Measurements from ENCODE around the gene MAB21L2. TPM values are rescaled to one million over a fixed set of nuclear protein-coding genes. Genes with fewer than 3 reads are reported as not detected.

MAB21L2 gene
- total RNA-seq, 3 donors from 2014 or later: 9.4 to 493 (median 18.2) TPM

DNA sequence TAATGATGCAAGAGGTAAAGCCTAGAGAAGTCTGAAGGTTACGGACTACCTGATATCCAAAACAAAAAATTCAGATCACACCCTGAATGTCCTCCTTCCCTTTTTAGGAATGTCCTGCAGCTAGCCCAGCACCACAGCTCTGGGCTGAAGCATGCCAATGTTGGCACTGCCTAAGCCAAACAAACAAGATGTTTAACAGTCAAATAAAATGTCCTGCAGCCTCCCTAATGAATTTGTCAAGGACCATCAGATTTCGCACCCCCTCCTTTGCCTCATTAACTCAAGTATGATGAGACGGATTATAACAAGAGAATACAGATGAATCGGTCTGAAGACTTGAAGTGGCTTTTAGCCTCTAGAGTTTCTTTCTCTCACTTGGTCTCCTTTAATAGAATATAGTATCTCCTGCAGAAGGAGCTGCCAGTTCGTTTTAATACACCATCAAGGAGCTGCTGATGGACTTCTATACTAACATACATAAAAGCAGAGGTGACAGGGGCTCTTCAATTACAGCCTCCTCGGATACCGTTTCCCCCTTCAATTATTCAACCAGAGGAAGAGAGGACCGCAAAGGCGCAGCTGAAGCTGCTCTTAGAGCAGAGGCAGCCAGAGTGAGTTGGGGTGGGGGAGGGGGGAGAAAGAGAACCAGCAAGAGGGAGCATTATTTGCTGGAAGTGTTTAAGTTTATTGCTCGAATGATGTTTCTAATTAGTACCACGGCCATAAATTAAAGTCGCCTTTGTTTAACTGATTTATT, 3.0 kb upstream of the MAB21L2 start:
- no peaks in the 10 kb centered on the region for H3K9me3 ChIP-seq
- ATAC-seq (no peak), DNase-seq (no peak)
- no peak overlapping the region for H3K4me3 ChIP-seq
- TF ChIP-seq, protein P1, sequence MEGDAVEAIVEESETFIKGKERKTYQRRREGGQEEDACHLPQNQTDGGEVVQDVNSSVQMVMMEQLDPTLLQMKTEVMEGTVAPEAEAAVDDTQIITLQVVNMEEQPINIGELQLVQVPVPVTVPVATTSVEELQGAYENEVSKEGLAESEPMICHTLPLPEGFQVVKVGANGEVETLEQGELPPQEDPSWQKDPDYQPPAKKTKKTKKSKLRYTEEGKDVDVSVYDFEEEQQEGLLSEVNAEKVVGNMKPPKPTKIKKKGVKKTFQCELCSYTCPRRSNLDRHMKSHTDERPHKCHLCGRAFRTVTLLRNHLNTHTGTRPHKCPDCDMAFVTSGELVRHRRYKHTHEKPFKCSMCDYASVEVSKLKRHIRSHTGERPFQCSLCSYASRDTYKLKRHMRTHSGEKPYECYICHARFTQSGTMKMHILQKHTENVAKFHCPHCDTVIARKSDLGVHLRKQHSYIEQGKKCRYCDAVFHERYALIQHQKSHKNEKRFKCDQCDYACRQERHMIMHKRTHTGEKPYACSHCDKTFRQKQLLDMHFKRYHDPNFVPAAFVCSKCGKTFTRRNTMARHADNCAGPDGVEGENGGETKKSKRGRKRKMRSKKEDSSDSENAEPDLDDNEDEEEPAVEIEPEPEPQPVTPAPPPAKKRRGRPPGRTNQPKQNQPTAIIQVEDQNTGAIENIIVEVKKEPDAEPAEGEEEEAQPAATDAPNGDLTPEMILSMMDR (IDR thresholded peaks at IDR 0.05): no peak
- intact Hi-C loops (cut with DNase I, micrococcal nuclease): no loop called here
- no peaks in the 10 kb centered on the region for H3K4me1 ChIP-seq (ENCODE audit: low read depth)
- no peaks in the 10 kb centered on the region for H3K36me3 ChIP-seq (ENCODE audit: low read depth)

DNA sequence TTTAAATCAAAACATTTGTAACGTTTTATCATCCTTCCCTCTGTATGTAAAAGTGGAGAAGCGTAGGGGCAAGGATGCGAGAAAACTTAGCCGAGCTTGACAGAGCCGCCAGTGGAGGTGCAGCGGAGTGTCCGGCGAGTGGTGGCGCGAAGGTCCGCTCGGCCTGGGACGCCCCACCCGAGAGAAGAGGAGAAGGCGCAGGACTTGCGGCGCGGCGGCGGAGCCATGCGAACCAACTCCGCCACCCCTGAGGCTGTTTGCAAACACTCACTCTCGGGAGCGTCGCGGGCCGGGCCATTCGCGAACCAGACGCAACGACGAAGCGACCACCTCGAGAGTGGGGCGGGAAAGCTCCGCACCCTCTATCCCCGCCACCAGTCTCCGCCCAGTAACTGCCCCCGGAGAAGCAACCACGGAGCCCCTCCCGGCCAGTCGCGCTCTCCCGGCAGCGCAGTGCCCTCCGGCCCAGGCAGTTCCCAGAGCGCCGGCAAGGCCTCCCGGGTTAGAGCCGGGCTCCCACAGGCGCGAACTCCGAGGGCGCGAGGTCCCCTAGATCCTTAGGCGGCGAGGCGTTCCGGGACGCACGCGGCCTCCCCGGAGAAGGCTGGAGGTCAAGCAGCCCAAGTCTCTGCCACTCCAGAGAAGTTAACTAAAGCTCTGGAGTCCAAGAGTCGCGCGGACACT, 2.3 kb upstream of the MAB21L2 start:
- H3K36me3 ChIP-seq (ENCODE audit: low read depth): no peaks in the 10 kb centered on the region
- TF ChIP-seq, protein P1 (IDR thresholded peaks at IDR 0.05): no peak
- H3K4me1 ChIP-seq (ENCODE audit: low read depth): no peaks in the 10 kb centered on the region
- intact Hi-C loops (cut with DNase I, micrococcal nuclease): loop anchor here in 1 of 2 donors (5.0 kb wide), 1 partner anchor 277 kb away; no protein-coding TSS in a partner anchor
- H3K4me3 ChIP-seq: no peak overlapping the region
- H3K9me3 ChIP-seq: no peaks in the 10 kb centered on the region
- DNase-seq (peak in 2 of 3 donors; percentile 32 to 52), ATAC-seq (peak; percentile 30)

DNA sequence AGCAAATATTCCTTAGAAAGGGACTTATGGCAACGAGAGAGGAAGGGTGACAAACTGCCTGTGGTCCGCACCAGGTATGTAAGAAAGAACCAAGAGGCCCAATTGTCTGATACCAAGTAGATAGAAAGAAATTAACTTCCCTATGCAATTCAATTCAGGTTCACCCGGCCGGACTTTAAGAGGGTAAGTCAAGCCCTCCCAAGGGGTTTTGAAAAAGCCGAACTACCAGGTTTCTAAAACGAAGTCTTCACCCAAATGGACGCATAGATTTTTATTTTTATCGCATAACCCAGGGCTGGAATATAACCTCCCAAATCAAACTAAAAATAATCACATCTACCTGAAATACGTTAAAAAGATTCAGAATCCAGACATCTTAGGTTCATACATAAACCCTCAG, 1.6 kb upstream of the MAB21L2 start:
- no peak overlapping the region for H3K4me3 ChIP-seq
- intact Hi-C loops (cut with DNase I, micrococcal nuclease): loop anchor here in 1 of 2 donors (5.0 kb wide), 1 partner anchor 278 kb away; no protein-coding TSS in a partner anchor
- ATAC-seq: no peak

DNA sequence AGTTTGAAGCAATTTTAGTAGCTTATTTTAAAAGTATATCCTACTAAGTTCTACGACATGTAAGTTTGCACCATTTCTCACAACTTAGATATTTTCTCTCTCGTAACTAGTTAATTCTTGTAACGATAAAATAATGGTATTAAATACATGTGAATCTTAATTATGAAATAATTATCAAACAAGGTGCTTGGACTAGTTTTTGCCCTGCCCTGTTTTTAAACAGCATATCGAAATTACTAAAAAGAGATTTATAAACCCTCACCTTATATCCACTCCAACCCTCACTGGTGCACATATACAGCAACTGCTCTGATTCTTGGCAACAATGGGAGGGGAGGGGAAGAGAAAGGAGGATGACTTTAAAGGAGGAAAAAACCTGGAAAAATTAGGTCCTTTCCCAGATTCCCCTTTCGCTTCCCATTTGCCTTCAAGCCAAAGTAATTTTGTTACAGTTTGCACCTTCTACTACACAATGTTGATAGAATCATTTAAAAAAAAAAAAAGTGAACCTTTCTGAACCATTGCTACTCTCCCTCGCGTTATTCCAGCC, 820 bp upstream of the MAB21L2 start:
- no peak for ATAC-seq
- DNase-seq: no peak
- H3K4me1 ChIP-seq (ENCODE audit: low read depth): no peaks in the 10 kb centered on the region
- no peaks in the 10 kb centered on the region for H3K36me3 ChIP-seq (ENCODE audit: low read depth)
- no peaks in the 10 kb centered on the region for H3K9me3 ChIP-seq
- TF ChIP-seq, protein P1 (IDR thresholded peaks at IDR 0.05): no peak
- intact Hi-C loops (cut with DNase I, micrococcal nuclease): loop anchor here in 1 of 2 donors (5.0 kb wide), 1 partner anchor 279 kb away; no protein-coding TSS in a partner anchor
- no peak overlapping the region for H3K4me3 ChIP-seq

More for the DNA sequence above, 1.6 kb upstream of the MAB21L2 start:
- TF ChIP-seq, protein P1 (IDR thresholded peaks at IDR 0.05): no peak
- no peak for DNase-seq
- H3K36me3 ChIP-seq (ENCODE audit: low read depth): no peaks in the 10 kb centered on the region
- H3K9me3 ChIP-seq: no peaks in the 10 kb centered on the region
- H3K4me1 ChIP-seq (ENCODE audit: low read depth): no peaks in the 10 kb centered on the region

DNA sequence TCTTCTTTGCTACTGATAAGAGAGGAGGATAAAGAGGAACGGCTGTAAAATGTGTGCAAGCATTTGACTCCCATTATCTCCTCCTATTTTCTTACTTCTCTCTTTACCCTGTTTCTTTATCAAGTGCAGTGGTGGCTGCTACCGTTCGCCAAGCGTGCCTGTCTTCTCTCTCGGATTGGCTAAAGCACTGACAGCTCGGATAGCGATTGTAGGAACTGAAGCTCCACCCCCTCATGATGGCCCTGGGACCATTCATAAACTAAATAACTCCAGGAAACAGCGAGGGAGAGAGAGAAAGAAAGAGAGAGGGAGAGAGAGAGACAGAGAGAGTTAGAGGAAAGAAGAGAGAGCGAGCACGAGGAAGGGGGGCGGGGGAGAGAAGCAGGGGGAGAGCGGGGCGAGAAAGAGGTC, 305 bp upstream of the MAB21L2 start:
- no peak overlapping the region for H3K4me3 ChIP-seq

More for the DNA sequence above, 305 bp upstream of the MAB21L2 start:
- intact Hi-C loops (cut with DNase I, micrococcal nuclease): loop anchor here in 1 of 2 donors (5.0 kb wide), 1 partner anchor 279 kb away; no protein-coding TSS in a partner anchor
- Histone ChIP-seq H3K4me1 (ENCODE audit: low read depth) (no peaks in the 10 kb centered on the region), H3K9me3 (no peaks in the 10 kb centered on the region), H3K36me3 (ENCODE audit: low read depth) (no peaks in the 10 kb centered on the region)
- ATAC-seq: peak; percentile 65
- peak; percentile 30 to 55 (median 50) for DNase-seq
- TF ChIP-seq, protein P1 (IDR thresholded peaks at IDR 0.05): no peak
